ENCODE data around the gene DCAF4. TPM values are rescaled to one million over a fixed set of nuclear protein-coding genes. Genes with fewer than 3 reads are reported as not detected.

The DCAF4 gene, protein sequence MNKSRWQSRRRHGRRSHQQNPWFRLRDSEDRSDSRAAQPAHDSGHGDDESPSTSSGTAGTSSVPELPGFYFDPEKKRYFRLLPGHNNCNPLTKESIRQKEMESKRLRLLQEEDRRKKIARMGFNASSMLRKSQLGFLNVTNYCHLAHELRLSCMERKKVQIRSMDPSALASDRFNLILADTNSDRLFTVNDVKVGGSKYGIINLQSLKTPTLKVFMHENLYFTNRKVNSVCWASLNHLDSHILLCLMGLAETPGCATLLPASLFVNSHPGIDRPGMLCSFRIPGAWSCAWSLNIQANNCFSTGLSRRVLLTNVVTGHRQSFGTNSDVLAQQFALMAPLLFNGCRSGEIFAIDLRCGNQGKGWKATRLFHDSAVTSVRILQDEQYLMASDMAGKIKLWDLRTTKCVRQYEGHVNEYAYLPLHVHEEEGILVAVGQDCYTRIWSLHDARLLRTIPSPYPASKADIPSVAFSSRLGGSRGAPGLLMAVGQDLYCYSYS
- total RNA-seq: 10 to 100 TPM; 29.7 to 39.2 (median 34.0) TPM

- Mint-ChIP-seq H3K4me1 (ENCODE audit: low read depth) (peaks cover 13% of the 10 kb centered on the region), H3K36me3 (ENCODE audit: insufficient read depth) (peaks cover 2% of the 10 kb centered on the region), H3K9me3 (no peaks in the 10 kb centered on the region), H3K4me3 (peak within 1 kb of the TSS; percentile 93), H3K27me3 (ENCODE audit: low read depth) (no peaks in the 10 kb centered on the region)
- ATAC-seq: peak; percentile 96 to 97
- DNase-seq: peak; percentile 91
Measured at GRCh38 chr14:72926292-72927028, at the start of gene DCAF4. DCAF4 (plus strand) TSS chr14:72926464; CDS start chr14:72937979, 11,515 bp downstream.

- peaks cover 3% of the 10 kb centered on the region for H3K4me1 Mint-ChIP-seq (ENCODE audit: low read depth)
- H3K27me3 Mint-ChIP-seq (ENCODE audit: low read depth): no peaks in the 10 kb centered on the region
- DNase-seq (no peak), ATAC-seq (no peak)
- H3K4me3 Mint-ChIP-seq: no peak overlapping the region
- no peaks in the 10 kb centered on the region for H3K9me3 Mint-ChIP-seq
- peaks cover 2% of the 10 kb centered on the region for H3K36me3 Mint-ChIP-seq (ENCODE audit: insufficient read depth)
Measured at GRCh38 chr14:72876710-72877063, 49.6 kb upstream of the DCAF4 start.

DNA sequence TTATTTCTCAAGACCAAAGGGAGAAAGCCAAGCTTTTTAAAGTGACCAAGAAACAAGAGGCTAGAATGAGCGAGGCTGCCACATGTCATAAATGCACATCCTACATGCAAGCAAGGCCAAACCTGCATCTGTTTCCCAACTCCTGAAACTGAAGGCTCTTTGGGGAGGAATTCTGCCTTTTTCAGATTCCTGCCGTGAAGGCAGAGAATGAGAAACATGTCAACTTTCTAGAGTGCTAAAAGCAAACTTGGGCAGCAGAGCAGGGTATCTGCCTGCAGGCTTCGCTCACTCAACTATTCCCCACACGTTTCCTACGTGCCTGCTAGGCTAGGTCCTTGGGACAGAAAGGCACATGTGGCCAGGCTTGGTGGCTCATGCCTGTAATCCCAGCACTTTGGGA, 47.5 kb upstream of the DCAF4 start:
- Mint-ChIP-seq H3K27me3 (ENCODE audit: low read depth) (no peaks in the 10 kb centered on the region), H3K4me1 (ENCODE audit: low read depth) (peaks cover 3% of the 10 kb centered on the region), H3K9me3 (no peaks in the 10 kb centered on the region), H3K36me3 (ENCODE audit: insufficient read depth) (no peaks in the 10 kb centered on the region), H3K4me3 (no peak overlapping the region)
- no peak for ATAC-seq
- DNase-seq: no peak

- no peak for DNase-seq
- H3K36me3 Mint-ChIP-seq (ENCODE audit: insufficient read depth): no peaks in the 10 kb centered on the region
- ATAC-seq: no peak
- no peaks in the 10 kb centered on the region for H3K27me3 Mint-ChIP-seq (ENCODE audit: low read depth)
- no peak overlapping the region for H3K4me3 Mint-ChIP-seq
- H3K4me1 Mint-ChIP-seq (ENCODE audit: low read depth): peaks cover 5% of the 10 kb centered on the region
- H3K9me3 Mint-ChIP-seq: no peaks in the 10 kb centered on the region
Measured at GRCh38 chr14:72879431-72879830, 46.8 kb upstream of the DCAF4 start.

DNA sequence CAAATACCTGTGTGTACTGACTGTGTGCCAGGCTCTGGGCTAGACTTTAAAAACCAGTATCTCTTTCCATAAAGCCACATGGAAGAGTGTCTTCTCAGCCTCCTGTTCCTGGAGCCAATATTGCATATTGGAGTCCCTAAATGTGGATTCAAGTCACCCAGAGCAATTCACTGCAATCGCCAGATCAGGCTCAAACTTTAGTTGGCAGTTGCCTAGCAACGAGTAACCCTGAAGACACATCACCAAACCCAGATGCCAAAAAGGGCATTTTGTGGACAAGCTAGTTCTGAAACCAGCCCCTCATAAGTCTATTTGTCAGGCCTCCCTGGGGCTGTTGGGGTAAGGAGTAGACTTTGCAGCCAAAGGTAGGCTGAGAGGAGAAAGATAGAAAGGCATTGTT, 46.1 kb upstream of the DCAF4 start:
- no peak for DNase-seq
- Mint-ChIP-seq H3K27me3 (ENCODE audit: low read depth) (no peaks in the 10 kb centered on the region), H3K9me3 (no peaks in the 10 kb centered on the region), H3K4me3 (no peak overlapping the region), H3K36me3 (ENCODE audit: insufficient read depth) (no peaks in the 10 kb centered on the region), H3K4me1 (ENCODE audit: low read depth) (peaks cover 5% of the 10 kb centered on the region)
- ATAC-seq: no peak

DNA sequence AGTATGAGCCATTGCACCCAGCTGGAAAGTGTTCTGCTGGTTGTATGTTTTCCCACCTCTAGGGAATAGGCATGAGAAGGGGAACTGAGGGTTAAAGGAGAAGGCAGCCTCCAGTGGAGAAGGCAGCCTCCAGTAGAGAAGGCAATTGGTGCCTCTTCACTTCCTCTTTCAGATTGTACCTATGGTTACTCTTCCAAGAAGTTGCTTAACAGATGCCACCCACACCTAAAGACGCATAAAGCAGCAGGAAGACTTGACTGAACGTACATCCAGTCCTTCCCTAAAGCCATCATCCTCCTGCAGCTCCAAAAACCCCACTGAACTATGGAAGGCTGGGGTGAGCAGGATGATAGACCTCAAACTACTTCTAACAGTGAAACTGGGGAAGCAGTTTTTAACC, 45.4 kb upstream of the DCAF4 start:
- Mint-ChIP-seq H3K4me3 (no peak overlapping the region), H3K36me3 (ENCODE audit: insufficient read depth) (no peaks in the 10 kb centered on the region), H3K27me3 (ENCODE audit: low read depth) (peaks cover 1% of the 10 kb centered on the region), H3K4me1 (ENCODE audit: low read depth) (peaks cover 5% of the 10 kb centered on the region), H3K9me3 (no peaks in the 10 kb centered on the region)
- DNase-seq (no peak), ATAC-seq (no peak)

DNA sequence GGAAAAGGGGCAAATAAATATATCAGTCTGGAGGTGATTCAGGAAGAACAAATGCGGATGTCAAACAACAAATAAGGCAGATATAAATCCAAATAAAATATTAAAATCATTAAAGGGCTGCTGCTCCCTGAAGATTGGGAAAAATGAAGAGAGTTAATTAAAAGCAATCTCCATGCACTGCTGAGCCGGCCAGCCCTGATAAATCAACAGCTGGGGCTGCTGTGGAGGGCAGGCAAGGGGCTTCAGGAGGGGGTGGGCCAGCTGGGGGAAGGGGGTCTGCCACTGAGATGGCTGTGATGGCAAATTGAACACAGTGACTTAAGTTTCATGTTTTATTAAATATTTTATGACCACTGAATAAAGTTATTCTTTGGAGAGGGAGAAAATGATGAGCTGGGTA, 44.7 kb upstream of the DCAF4 start:
- Mint-ChIP-seq H3K4me3 (no peak overlapping the region), H3K4me1 (ENCODE audit: low read depth) (peaks cover 5% of the 10 kb centered on the region), H3K27me3 (ENCODE audit: low read depth) (peaks cover 6% of the 10 kb centered on the region), H3K36me3 (ENCODE audit: insufficient read depth) (no peaks in the 10 kb centered on the region), H3K9me3 (no peaks in the 10 kb centered on the region)
- DNase-seq (no peak), ATAC-seq (no peak)

DNA sequence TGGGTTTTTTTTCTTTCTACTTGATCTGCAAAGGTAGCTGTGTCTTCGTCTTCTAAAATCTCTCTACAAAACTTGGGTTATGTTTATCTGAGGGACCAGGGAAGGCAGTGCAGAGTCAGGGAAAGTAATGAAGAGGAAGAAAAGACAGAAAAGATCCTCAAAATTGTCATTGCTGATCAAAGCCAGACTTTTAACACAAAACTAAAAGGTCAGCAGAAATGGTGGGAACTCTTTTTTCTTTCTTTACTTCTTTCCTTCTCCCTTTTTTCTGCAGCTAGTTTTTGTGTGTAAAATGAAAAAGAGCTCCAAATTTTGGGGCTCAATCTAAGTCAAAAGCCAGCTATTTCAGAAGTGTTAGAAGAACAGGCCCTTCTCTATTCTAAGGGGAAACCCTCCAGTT, 44.2 kb upstream of the DCAF4 start:
- no peak for DNase-seq
- ATAC-seq: no peak
- no peak overlapping the region for H3K4me3 Mint-ChIP-seq
- peaks cover 6% of the 10 kb centered on the region for H3K27me3 Mint-ChIP-seq (ENCODE audit: low read depth)
- H3K9me3 Mint-ChIP-seq: no peaks in the 10 kb centered on the region
- no peaks in the 10 kb centered on the region for H3K36me3 Mint-ChIP-seq (ENCODE audit: insufficient read depth)
- peaks cover 5% of the 10 kb centered on the region for H3K4me1 Mint-ChIP-seq (ENCODE audit: low read depth)

DNA sequence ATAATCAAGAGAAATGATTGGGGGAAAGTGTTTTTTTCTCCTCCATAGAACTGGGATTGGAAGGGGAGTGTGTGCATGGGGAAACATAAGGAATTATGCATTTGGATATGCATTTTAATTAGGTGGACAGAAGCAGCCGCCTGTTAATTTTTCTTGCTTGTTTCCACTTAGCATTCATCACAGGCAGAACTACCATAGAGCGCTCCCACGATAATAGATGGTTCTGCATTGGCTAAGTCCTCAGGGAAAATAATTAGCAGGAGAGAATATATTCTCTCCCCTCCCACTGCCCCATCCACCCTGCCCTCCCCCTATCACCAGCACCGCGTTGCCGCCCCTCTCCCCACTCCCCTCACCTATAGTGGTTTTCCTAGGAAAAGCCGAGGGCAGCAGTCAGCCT, 43.8 kb upstream of the DCAF4 start:
- H3K4me1 Mint-ChIP-seq (ENCODE audit: low read depth): peaks cover 5% of the 10 kb centered on the region
- no peaks in the 10 kb centered on the region for H3K9me3 Mint-ChIP-seq
- H3K27me3 Mint-ChIP-seq (ENCODE audit: low read depth): peaks cover 7% of the 10 kb centered on the region
- ATAC-seq (no peak), DNase-seq (no peak)
- no peaks in the 10 kb centered on the region for H3K36me3 Mint-ChIP-seq (ENCODE audit: insufficient read depth)
- no peak overlapping the region for H3K4me3 Mint-ChIP-seq

DNA sequence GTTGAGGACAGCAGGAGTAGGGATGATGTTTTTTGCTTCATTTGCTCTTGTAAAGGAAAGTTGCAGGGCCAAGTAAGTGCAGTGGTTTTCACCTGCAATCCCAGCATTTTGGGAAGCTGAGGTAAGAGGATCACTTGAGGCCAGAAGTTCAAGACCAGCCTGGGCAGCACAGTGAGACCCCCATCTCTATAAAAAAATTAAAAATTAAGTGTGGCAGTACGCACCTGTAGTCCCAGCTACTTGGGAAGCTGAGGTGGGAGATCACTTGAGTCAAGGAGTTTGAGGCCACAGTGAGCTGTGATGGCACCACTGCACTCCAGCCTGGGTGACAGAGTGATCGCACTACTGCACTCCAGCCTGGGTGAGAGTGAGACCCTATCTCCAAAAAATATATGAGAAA, 43.2 kb upstream of the DCAF4 start:
- ATAC-seq: no peak
- Mint-ChIP-seq H3K9me3 (no peaks in the 10 kb centered on the region), H3K4me3 (no peak overlapping the region), H3K4me1 (ENCODE audit: low read depth) (peaks cover 5% of the 10 kb centered on the region), H3K36me3 (ENCODE audit: insufficient read depth) (no peaks in the 10 kb centered on the region), H3K27me3 (ENCODE audit: low read depth) (peaks cover 7% of the 10 kb centered on the region)
- DNase-seq: no peak

DNA sequence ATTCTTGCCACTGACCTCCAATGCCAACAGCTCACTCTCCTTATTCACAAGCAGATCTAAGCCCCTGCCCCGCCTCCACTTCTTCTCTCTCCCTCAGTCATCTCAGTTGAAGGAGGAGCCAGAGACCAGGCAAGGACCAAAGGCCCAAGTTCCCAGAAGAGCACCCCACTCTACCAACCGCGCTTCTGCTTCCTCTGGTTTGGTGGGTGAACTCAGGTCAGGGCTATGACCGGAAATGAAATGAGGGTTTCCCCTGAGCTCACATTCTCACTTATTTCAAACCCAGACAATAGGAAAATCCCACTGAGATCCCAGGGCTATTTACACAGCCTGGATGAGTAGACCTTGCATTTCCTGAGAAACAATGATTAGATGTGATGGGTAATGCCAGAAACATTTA, 42.3 kb upstream of the DCAF4 start:
- ATAC-seq (peak in 1 of 2 donors; percentile 32), DNase-seq (no peak)
- Mint-ChIP-seq H3K4me3 (no peak overlapping the region), H3K9me3 (no peaks in the 10 kb centered on the region), H3K4me1 (ENCODE audit: low read depth) (peaks cover 5% of the 10 kb centered on the region), H3K27me3 (ENCODE audit: low read depth) (peaks cover 7% of the 10 kb centered on the region), H3K36me3 (ENCODE audit: insufficient read depth) (no peaks in the 10 kb centered on the region)

- ATAC-seq: no peak
- no peak overlapping the region for H3K4me3 Mint-ChIP-seq
- H3K27me3 Mint-ChIP-seq (ENCODE audit: low read depth): peaks cover 10% of the 10 kb centered on the region
- H3K9me3 Mint-ChIP-seq: no peaks in the 10 kb centered on the region
- no peaks in the 10 kb centered on the region for H3K36me3 Mint-ChIP-seq (ENCODE audit: insufficient read depth)
- no peak for DNase-seq
- H3K4me1 Mint-ChIP-seq (ENCODE audit: low read depth): peaks cover 5% of the 10 kb centered on the region
Measured at GRCh38 chr14:72884386-72884785, 41.9 kb upstream of the DCAF4 start.

DNA sequence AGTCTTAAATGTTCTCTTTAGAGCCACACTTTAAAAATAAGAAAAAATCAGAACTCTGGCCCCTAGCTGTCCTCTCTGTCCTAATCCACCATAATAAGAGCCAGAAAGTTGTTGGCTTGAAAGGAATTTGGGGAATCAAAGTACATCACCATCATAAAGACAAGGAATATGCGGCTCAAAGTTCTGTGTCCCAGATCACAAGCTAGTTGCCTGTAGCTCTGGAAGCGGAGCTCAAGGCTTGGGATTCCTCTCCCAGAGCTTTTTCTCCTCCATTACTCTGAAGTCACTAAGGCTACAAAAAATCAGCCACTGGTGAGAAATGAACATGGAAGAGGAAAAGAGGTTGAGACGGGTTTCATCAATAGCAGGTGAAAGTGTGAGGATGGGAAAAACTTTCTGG, 38.8 kb upstream of the DCAF4 start:
- Mint-ChIP-seq H3K4me3 (no peak overlapping the region), H3K9me3 (no peaks in the 10 kb centered on the region), H3K36me3 (ENCODE audit: insufficient read depth) (peaks cover 2% of the 10 kb centered on the region), H3K4me1 (ENCODE audit: low read depth) (peaks cover 10% of the 10 kb centered on the region), H3K27me3 (ENCODE audit: low read depth) (peaks cover 30% of the 10 kb centered on the region)
- DNase-seq: no peak
- ATAC-seq: no peak

- ATAC-seq (no peak), DNase-seq (no peak)
- Mint-ChIP-seq H3K36me3 (ENCODE audit: insufficient read depth) (peaks cover 2% of the 10 kb centered on the region), H3K27me3 (ENCODE audit: low read depth) (peaks cover 31% of the 10 kb centered on the region), H3K4me3 (no peak overlapping the region), H3K9me3 (no peaks in the 10 kb centered on the region), H3K4me1 (ENCODE audit: low read depth) (peaks cover 13% of the 10 kb centered on the region)
Measured at GRCh38 chr14:72888192-72888591, 38.1 kb upstream of the DCAF4 start.

All from activated T-cell treated with anti-CD3 and anti-CD28 coated beads, Interleukin-2, amount 50 U/mL, for 4 hours (primary cell).